GM21619 (cell line): ENCODE data around the gene PPM1L.

Source experiments
- ATAC-seq: cut with Tn5 transposase; IDR thresholded peaks from one replicate; pipeline ENCODE4 v1.9.1; 2021; ENCODE audit not compliant: unreplicated experiment

The PPM1L gene

DNA sequence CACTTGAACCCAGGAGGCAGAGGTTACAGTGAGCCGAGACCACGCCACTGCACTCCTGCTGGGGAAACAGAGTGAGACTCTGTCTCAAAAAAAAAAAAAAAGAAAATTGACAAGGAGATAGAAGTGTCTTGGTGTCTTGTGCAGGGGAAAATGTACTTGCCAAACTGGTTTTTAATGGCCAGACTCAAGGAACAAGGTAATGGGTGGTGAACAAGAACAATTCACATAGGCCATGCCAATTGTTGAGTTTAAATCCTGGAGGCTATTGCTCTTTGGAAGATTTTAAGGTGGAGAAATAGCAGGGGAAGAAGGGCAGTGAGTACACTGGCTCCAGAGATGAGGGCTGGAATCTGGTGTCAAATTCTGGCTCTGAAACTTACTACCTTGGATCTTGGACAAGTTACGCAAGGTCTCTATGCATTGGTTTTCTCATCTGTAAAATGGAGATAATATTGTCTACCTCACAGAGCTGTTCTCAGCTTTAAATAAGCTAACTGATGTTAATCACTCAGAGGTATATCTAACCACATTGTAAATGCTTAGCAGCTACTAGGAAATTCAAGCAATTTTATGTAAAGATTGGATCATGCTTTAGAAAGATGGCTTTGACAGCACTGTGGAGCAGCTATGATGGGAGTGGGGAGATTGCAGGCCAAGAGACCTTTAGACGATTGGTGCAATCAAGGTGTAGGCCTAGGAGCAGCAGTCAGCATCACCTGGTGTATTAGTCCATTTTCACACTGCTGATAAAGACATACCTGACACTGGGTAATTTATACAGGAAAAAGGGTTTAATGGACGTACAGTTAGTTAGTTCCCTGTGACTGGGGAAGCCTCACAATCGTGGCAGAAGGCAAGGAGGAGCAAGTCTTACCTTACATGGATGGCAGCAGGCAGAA, 270.8 kb downstream of the PPM1L start:
- no peak for ATAC-seq

- ATAC-seq = no peak
These were observed 272.6 kb downstream of the PPM1L start for GRCh38 chr3:161028555-161029153.

- ATAC-seq = no peak
These were observed 275.1 kb downstream of the PPM1L start for GRCh38 chr3:161031134-161031533.

- ATAC-seq = peak; percentile 89
These were observed 279.0 kb downstream of the PPM1L start for GRCh38 chr3:161034913-161035550.

DNA sequence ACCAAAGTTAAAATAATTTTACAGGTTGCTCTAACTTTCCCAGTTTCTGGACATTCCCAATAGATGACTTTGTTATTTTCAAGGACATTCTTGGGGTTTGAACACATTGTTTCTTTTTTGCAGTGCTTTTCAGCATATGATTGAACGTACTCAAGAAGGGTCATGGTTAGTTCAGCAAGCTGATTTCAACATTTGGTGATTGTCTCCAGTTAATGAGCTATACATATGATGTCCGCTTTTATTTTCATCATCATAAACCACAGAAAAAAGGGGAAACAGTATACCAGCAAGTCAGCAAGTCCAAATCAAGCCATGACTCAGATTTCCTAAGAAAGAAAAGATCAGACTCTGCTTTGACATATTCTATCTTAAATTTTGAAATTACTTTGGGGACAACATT, 279.7 kb downstream of the PPM1L start:
- ATAC-seq = no peak

DNA sequence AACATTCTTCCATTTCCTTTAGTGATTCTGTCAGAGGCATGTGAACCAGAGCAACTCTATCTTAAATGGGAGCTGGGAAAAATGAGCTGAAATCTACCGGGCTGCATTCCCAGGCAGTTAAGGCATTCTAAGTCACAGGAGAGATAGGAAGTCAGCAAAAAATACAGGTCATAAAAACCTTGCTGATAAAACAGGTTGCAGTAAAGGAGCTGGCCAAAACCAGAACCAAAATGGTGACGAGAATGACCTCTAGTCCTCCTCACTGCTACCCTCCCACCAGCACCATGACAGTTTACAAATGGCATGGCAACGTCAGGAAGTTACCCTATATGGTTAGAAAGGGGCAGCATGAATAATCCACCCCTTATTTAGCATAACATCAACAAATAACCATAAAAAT, 282.7 kb downstream of the PPM1L start:
- no peak for ATAC-seq

DNA sequence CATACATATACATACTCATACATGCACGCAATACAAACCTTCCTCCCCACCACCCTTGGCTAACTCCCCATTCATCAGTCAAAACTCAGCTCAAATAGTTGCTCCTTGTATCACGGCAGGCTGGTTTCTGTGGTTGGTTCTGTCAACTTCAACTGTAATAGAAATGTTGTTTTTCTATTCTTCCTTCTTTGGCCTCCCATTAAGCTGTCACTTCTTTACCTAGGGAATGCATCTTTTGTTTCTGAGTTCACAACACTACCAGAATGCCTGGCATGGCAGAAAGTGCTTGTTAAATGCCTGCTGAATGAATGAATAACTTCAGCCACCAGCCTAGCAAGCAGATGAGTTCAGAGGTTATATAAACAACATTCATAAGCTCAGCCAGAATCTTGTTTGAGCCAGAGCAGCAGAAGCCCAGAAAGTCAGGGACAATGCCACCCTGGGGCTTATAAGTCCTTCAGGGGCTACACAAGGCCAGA, 286.0 kb downstream of the PPM1L start:
- peak; percentile 47 for ATAC-seq

GRCh38 chr3:161043336-161044035, 287.5 kb downstream of the PPM1L start:
- peak; percentile 84 for ATAC-seq

DNA sequence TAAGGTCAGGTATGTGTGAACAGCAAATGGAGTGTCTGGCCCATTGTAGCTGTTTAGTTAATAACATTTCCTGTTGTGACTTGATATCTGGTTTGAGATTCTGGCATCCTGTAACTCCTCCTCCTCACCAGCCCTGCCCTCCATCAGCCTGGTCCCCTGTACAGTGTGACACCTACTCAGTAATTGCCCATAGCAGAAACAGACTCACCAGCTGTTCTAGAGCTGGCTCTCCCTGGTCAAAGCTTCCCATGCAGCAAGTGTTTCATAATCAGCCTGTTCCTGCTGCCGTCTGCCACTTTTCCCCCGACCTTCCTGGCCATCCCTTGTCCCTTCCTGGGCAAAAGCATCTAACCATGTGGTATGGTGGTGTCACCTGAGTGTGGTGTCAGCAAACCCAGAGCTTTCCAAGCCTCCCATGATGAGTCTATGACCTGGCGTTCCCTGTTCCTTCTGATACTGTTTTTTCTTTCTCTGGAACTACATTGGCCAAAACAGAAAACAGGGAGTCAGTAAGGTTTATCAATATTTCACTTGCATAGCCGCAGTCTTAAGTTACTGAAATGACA, 293.7 kb downstream of the PPM1L start:
- no peak for ATAC-seq

DNA sequence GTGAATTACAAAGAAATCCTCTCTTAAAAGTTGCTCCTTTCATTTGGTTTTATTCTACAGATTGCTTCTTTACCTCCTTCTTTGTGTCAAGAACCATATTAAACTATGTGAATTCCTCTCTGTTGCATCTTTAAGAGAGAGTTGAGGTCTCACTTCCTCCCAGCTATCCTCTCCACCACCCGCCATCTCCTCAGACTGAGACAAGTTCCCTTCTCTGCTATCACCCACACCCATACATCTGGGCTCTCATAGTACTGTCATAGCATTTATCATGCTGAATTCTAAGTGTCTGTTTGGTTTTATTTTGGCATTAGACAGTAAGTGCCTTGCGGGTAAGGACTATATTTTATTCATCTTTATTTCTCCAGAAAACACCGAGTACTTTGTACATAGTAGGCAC, 294.9 kb downstream of the PPM1L start:
- ATAC-seq = peak; percentile 67

DNA sequence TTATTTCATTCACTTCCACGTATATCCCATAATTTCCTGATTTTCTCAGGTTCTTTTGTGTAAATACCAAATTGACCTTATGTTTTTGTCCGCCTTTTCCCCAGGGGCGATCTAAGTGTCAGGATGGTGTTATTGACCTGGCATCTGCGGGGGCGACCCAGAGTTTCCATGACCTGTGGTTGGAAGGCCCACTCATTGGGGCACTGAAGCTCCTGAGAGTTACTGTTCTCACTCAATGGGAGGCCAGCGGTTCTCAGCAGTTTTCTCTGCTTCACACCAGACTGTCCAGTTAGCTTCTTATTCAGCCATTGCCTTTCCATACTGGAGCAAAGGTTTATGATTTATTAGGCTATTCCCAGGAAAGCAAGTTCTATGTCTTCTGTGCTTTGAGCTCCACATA, 295.8 kb downstream of the PPM1L start:
- ATAC-seq = no peak

DNA sequence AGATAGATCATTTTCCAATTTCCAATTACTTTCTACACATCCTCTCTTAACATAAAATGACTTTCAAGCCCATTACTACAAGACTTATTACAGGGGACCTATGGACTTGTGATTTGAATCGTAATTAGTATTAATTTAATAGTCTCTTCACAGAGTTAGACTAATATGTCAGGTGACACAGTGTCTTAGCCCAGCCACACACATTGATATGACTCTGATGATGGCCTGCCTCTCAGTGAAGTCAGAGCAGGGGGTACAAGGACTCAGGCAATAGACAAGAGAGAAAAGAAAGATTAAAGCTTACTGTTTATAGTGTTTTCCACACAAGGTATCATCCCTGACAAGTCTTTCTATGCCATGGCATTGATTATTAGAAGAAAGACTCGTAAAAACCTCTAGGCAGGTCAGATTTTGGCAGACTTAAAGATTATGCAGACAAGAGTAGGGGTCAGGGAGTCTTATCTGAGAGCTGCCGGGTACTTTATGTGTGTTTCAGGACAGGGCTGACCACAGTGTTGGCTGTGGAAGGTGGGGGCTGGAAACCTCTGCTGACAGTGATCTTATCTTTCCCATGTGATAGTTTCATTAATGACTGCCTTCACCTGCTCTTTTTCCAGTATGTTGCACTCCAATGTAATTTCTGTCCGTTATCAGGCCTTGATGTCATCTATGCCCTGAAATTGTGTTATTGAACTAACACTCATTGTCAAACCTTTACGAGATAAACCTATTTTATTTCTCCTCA, 299.0 kb downstream of the PPM1L start:
- ATAC-seq = no peak

GRCh38 chr3:161064413-161064812, 308.4 kb downstream of the PPM1L start:
- no peak for ATAC-seq

GRCh38 chr3:161066930-161067329, 310.9 kb downstream of the PPM1L start:
- ATAC-seq = no peak

DNA sequence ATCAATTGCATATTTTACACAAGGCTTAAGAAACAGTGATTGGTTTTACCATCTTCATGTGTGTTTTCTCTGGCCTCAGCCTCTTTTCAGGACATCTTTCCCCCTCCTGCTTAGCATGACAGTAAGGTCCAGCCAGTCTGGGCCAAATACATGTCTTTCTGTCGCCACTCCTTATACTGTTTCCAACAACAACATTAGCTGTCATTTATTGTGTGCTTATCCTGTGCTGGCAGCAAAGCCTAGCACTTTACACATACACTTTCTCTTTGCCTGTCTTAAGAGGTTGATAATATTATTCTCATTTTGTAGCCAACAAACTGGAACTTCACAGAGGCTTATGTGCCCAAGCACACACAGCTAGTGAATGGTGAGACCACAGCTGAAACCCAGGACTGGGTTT, 311.3 kb downstream of the PPM1L start:
- peak; percentile 25 for ATAC-seq

- peak; percentile 96 for ATAC-seq
These were observed 313.6 kb downstream of the PPM1L start for GRCh38 chr3:161069511-161070251.

DNA sequence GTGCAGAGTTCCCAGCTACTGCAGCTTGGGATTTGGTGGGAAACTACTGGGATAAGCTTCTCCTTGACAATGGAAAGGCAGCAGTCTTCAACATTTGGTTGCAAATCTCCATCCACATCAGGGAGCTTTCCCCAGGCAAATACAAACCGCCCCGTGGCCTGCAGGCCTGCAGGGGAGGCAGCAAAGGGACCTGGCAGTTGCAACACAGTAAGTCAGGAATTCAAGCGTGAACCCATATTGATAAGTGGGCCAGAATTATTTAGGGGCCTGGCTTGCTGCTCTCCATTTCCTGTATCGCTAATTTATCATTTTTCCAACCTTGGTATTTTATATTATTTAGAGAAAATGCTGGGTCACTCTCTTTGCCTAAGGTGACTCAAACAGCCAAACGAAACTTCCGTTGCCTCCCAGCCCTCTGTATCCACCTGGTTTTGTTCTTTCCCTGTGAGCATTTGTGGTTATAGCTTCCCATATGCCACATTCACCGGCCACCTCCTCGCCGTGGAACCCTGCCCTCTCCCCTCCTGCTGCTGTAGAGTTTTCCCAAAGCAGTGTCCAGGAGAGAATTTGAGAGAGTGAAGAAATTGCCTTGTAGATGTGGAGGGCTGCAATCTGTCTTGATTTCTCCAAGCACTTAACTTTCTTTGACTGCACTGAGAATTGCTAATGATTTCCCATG, 314.4 kb downstream of the PPM1L start:
- no peak for ATAC-seq

DNA sequence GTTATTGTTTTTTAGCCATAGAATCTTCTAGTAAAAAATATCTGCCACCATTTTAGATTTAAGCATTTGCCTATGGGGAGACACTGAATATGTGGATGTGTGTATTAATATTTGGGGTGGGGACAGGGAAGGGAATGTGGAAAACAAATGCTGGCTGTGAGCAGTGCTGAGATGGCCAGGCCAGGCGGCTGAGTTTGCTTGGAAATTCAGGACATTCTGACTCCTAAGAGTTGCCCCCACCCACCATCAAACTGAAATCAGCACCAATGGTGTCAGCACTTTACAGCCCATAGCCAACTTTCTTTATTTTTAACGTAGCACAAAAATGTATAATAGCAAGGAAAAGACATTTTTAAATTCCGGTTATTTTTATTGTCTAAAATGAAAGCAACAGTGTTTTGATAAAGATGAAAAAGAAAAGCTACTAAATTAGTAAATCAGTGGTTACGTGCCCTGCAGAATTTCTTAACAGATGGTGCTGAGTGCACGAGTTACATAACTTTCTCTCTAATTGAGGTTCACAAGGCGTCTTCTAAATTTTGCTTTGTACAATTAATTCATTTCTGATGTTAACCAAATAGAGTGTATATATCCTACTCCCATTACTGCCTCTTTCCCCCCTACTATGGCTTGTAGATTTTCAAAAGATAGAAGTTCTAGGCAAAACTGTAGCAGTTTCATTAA, 315.1 kb downstream of the PPM1L start:
- no peak for ATAC-seq
